ENCODE measurements around the gene PRSS12. TPM values are rescaled to one million over a fixed set of nuclear protein-coding genes. Genes with fewer than 3 reads are reported as not detected.

Gene PRSS12
- polyA plus RNA-seq, 1 donor from 2014 or later, result 1.1 TPM

GRCh38 chr4:118335324-118335723 lies 17.5 kb downstream of the PRSS12 start:
- H4K20me1 ChIP-seq (ENCODE audit: insufficient read depth), result no peaks in the 10 kb centered on the region
- H3F3A ChIP-seq (ENCODE audit: insufficient read depth, low read length, poor library complexity, severe bottlenecking), result no peaks in the 10 kb centered on the region
- no peaks in the 10 kb centered on the region for H3K36me3 ChIP-seq (ENCODE audit: insufficient read depth, low read length)
- TF ChIP-seq EZH2 (IDR thresholded peaks at IDR 0.05; ENCODE audit: borderline replicate concordance, insufficient read depth, low read length, poor library complexity, severe bottlenecking) (no peak), REST (IDR thresholded peaks at IDR 0.05; ENCODE audit: borderline replicate concordance) (no peak), SMC3 (conservative IDR thresholded peaks at IDR 0.05; ENCODE audit: poor library complexity) (no peak), CTCF (IDR thresholded peaks at IDR 0.05; ENCODE audit: poor library complexity, severe bottlenecking) (no peak), EP300 (conservative IDR thresholded peaks at IDR 0.05; ENCODE audit: poor library complexity, severe bottlenecking) (no peak), RAD21 (conservative IDR thresholded peaks at IDR 0.05) (no peak), MXI1 (conservative IDR thresholded peaks at IDR 0.05; ENCODE audit: poor library complexity, severe bottlenecking) (no peak), POLR2AphosphoS5 (IDR thresholded peaks at IDR 0.05) (no peak), TAF1 (IDR thresholded peaks at IDR 0.05; ENCODE audit: low read depth) (no peak)
- no peak overlapping the region for H3K4me3 ChIP-seq (ENCODE audit: low read length)
- no peaks in the 10 kb centered on the region for H3K9me2 ChIP-seq (ENCODE audit: insufficient read depth, low read length)
- H3K4me2 ChIP-seq (ENCODE audit: low read length), result no peak overlapping the region
- no peaks in the 10 kb centered on the region for H3K27me3 ChIP-seq (ENCODE audit: insufficient read depth, low read depth, low read length)
- H2AFZ ChIP-seq (ENCODE audit: low read depth, low read length), result no peak overlapping the region
- no peak overlapping the region for H3K9ac ChIP-seq (ENCODE audit: low read length)
- H3K79me2 ChIP-seq (replicated peaks; ENCODE audit: insufficient read depth, low read length), result no peaks in the 10 kb centered on the region
- no peak overlapping the region for H3K27ac ChIP-seq (ENCODE audit: low read length)
- H3K9me3 ChIP-seq (ENCODE audit: low read length), result no peaks in the 10 kb centered on the region

GRCh38 chr4:118331352-118331751 lies 21.5 kb downstream of the PRSS12 start:
- Histone ChIP-seq H3K4me2 (ENCODE audit: low read length) (no peak overlapping the region), H3K9me2 (ENCODE audit: insufficient read depth, low read length) (no peaks in the 10 kb centered on the region), H3K79me2 (replicated peaks; ENCODE audit: insufficient read depth, low read length) (no peaks in the 10 kb centered on the region), H3F3A (ENCODE audit: insufficient read depth, low read length, poor library complexity, severe bottlenecking) (no peaks in the 10 kb centered on the region), H3K9me3 (ENCODE audit: low read length) (no peaks in the 10 kb centered on the region), H3K27me3 (ENCODE audit: insufficient read depth, low read depth, low read length) (no peaks in the 10 kb centered on the region), H3K9ac (ENCODE audit: low read length) (no peak overlapping the region), H3K36me3 (ENCODE audit: insufficient read depth, low read length) (no peaks in the 10 kb centered on the region), H3K4me3 (ENCODE audit: low read length) (no peak overlapping the region), H3K27ac (ENCODE audit: low read length) (no peak overlapping the region), H2AFZ (ENCODE audit: low read depth, low read length) (no peak overlapping the region), H4K20me1 (ENCODE audit: insufficient read depth) (no peaks in the 10 kb centered on the region)
- TF ChIP-seq EZH2 (IDR thresholded peaks at IDR 0.05; ENCODE audit: borderline replicate concordance, insufficient read depth, low read length, poor library complexity, severe bottlenecking), result no peak
- TF ChIP-seq EP300 (conservative IDR thresholded peaks at IDR 0.05; ENCODE audit: poor library complexity, severe bottlenecking), result no peak
- TF ChIP-seq MXI1 (conservative IDR thresholded peaks at IDR 0.05; ENCODE audit: poor library complexity, severe bottlenecking), result no peak
- no peak for TF ChIP-seq CTCF (IDR thresholded peaks at IDR 0.05; ENCODE audit: poor library complexity, severe bottlenecking)
- no peak for TF ChIP-seq POLR2AphosphoS5 (IDR thresholded peaks at IDR 0.05)
- TF ChIP-seq RAD21 (conservative IDR thresholded peaks at IDR 0.05), result no peak
- no peak for TF ChIP-seq TAF1 (IDR thresholded peaks at IDR 0.05; ENCODE audit: low read depth)
- no peak for TF ChIP-seq SMC3 (conservative IDR thresholded peaks at IDR 0.05; ENCODE audit: poor library complexity)
- no peak for TF ChIP-seq REST (IDR thresholded peaks at IDR 0.05; ENCODE audit: borderline replicate concordance)

Data from neural cell (in vitro differentiated cells).